Activated T-helper 2 cell treated with anti-CD3 and anti-CD28 coated beads, Interferon-gamma antibody, Interleukin-2, Interleukin-4, amounts not matched to agents 10 μg/mL and 5 μg/mL and 100 μg/mL, durations not matched to agents 14 hours and 24 hours and 36 hours (primary cell): ENCODE data around the gene CBX7. TPM values are rescaled to one million over a fixed set of nuclear protein-coding genes. Genes with fewer than 3 reads are reported as not detected.
A peak's percentile ranks its signal among the peaks of the same experiment; 100 is the strongest.
"Not testable (repeated sequence)": the region's sequence is repeated elsewhere in the genome, so short reads cannot be mapped to it uniquely, and the experiment has no call there.

Experiments
- DNase-seq: peaks from one replicate; pipeline ENCODE4 v3.0.0; 2021; ENCODE audit warnings: low spot score
- H3K27ac Mint-ChIP-seq: one replicate; pipeline ENCODE4 v1.8.0; 2021; ENCODE audit warnings: mixed read lengths
- H3K27me3 Mint-ChIP-seq: one replicate; pipeline ENCODE4 v1.8.0; 2021; ENCODE audit warnings: low read depth, mixed read lengths
- H3K36me3 Mint-ChIP-seq: one replicate; pipeline ENCODE4 v1.8.0; 2021; ENCODE audit warnings: low read depth, mixed read lengths
- H3K4me1 Mint-ChIP-seq: one replicate; pipeline ENCODE4 v1.8.0; 2021; ENCODE audit warnings: low read depth, mixed read lengths
- H3K4me3 Mint-ChIP-seq: one replicate; pipeline ENCODE4 v1.8.0; 2021; ENCODE audit warnings: low read depth, mild to moderate bottlenecking, moderate library complexity, mixed read lengths
- H3K9me3 Mint-ChIP-seq: one replicate; pipeline ENCODE4 v1.8.0; 2021; ENCODE audit warnings: mixed read lengths
- intact Hi-C: fragments of 100-400 bp; cut with micrococcal nuclease; formaldehyde crosslinking; loops from one replicate; pipeline ENCODE4 v1.15.1; 2023
- total RNA-seq: library from RNA; stranded (reverse); gene quantifications from 2 replicates; pipeline ENCODE4 v1.2.3, GENCODE V29; 2022

CBX7 gene
- total RNA-seq, 1 donor from 2014 or later = 11.8 TPM

DNA sequence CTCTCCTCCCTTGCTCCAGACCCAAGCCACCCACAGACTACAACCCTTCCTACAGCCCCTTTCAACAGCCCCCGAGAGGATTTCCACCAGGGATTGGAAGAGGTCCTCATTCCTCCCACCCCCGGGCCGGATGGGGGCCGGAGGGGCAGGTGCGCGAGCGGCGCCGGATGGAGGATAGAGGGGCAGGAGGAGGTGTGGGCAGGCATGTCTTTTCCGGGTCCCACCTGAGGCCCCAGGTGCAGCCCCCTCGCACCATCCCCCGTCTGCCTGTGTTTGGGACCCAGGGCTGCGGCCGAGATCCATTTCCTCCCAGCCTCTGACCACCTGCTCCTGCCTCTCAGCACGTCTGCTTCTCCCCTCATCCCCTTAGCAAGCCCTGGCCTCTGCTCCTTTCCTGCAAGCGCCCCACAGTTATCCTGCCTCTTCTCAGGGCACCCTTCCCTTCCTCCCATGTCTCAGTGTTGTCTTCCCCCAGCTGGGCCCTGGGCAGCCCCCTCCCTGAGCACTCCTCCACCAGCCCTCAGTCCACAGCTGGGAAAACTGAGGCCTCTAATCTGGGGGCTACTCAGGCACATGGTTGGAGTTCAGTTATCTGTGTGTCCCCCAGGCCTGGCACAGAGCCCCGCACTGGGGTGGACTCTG is 19.3 kb upstream of the CBX7 start:
- intact Hi-C loops = loop anchor here (1.0 kb wide), 2 partner anchors 135 to 140 kb away; no protein-coding TSS in a partner anchor
- Mint-ChIP-seq H3K27me3 (peaks cover 6% of the 10 kb centered on the region), H3K27ac (no peak overlapping the region), H3K9me3 (no peaks in the 10 kb centered on the region), H3K36me3 (no peaks in the 10 kb centered on the region), H3K4me3 (no peak overlapping the region), H3K4me1 (peaks cover 23% of the 10 kb centered on the region)
- DNase-seq = no peak

DNA sequence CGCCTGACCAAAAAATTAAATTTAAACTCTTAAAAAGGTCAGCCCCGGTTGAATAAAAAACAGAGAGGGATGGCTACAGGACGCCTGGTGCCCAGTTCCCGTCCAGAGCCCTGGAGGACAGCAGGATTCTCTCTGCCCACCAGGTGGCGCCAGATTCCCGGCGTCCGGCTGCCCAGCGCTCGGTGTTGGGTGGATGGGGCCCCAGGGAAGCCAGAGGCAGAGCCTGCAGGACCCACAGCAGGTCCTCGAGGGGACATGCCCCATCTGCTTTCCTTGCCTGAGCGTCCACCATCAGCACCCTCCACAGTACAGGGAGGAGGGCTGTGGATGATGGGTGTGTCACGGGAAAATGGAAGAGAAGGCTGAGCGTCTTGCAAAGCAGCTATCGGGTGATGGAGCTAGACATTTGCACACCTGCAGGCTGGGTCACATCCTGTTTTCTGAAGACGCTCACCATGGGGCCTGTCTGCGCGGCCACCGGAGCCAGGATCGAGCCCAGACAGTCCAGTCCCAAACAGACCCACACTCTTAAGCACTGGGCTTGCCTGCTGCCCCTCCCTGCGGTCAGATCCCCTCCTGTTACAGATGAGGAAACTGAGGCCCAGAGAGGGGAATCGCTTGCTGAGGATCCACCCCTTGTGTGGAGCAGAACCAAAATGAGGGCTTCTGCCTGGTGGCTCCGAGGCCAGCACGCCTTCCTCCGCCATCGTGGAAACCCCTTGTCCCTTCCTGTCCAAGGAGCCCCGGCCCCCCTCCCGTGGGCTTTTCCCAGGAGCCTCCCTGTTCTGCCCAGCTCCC is 18.5 kb upstream of the CBX7 start:
- Mint-ChIP-seq H3K9me3 (no peaks in the 10 kb centered on the region), H3K4me3 (peak overlapping the region; percentile 42), H3K27ac (no peak overlapping the region)

DNA sequence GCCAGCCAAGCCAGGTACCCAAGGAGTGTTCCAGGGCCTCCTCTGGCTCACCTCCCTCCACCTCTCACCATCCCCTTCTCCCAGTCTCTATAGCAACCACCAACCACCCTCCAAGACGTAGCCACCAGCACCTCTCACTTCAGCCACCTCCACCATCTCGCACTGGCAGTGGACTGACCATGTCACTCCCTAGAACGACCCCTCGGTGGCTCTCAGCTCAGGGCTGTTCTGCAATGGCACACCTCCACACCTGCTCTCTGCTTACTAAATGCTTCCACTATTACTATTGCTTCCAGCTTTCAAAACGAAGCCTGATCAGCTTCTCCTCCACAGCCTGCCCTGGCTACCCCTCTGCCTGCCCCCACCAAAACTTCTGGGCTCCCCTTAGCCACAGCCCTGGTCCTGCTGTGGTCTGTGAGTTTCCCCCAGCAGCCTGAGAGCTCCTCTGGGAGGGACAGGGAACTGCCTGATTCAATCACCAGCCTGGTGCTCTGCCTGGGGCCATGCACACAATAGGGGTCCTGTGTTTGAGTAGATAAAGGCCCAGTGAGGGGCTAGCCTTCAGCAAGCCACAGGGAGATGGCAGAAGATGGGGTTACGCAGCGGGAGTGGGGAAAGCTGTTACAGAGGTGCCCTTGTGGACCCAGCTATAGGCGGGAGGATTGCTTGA is 17.5 kb upstream of the CBX7 start:
- H3K4me3 Mint-ChIP-seq = no peak overlapping the region
- peaks cover 23% of the 10 kb centered on the region for H3K4me1 Mint-ChIP-seq
- H3K27me3 Mint-ChIP-seq = peaks cover 6% of the 10 kb centered on the region
- H3K36me3 Mint-ChIP-seq = no peaks in the 10 kb centered on the region
- no peak overlapping the region for H3K27ac Mint-ChIP-seq
- no peak for DNase-seq
- intact Hi-C loops = no loop called here
- H3K9me3 Mint-ChIP-seq = no peaks in the 10 kb centered on the region

More for the DNA sequence above, 18.5 kb upstream of the CBX7 start:
- intact Hi-C loops = loop anchor here (1.0 kb wide), 2 partner anchors 135 to 140 kb away; no protein-coding TSS in a partner anchor
- H3K36me3 Mint-ChIP-seq = no peaks in the 10 kb centered on the region
- H3K27me3 Mint-ChIP-seq = peaks cover 6% of the 10 kb centered on the region
- DNase-seq = peak; percentile 75
- peaks cover 23% of the 10 kb centered on the region for H3K4me1 Mint-ChIP-seq

DNA sequence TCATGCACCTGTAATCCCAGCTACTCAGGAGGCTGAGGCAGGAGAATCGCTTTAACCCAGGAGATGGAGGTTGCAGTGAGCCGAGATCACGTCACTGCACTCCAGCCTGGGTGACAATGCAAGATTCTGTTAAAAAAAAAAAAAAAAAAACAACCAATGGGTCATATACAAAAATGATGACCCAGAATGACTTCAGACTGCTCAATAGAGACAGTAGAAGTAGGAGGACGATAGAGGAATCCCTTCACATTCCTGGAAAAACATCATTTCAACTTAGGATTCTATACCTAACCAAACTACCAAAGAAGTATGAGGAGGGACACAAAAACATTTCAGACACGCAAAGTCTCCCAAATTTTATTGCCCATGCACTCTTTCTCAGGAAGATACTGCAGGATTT is 14.1 kb upstream of the CBX7 start:
- Mint-ChIP-seq H3K4me3 (no peak overlapping the region), H3K9me3 (no peaks in the 10 kb centered on the region), H3K4me1 (peaks cover 6% of the 10 kb centered on the region), H3K36me3 (no peaks in the 10 kb centered on the region), H3K27ac (no peak overlapping the region), H3K27me3 (peaks cover 6% of the 10 kb centered on the region)
- intact Hi-C loops = no loop called here
- no peak for DNase-seq

DNA sequence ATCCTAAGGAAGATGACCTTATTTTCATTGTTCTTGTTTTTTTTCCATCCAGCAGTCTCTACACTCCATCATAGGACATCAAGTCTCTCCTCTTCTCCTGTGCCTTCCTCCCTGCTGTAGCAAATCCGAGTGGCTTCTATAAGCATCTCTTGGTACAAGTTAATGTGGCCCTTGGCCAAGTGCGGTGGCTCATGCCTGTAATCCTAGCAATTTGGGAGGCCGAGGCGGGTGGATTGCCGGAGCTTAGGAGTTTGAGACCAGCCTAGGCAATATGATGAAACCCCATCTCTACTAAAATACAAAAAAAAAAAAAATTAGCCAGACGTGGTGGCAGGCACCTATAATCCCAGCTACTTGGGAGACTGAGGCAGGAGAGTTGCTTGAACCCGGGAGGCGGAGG is 3.6 kb upstream of the CBX7 start:
- intact Hi-C loops, H3K36me3 Mint-ChIP-seq, H3K9me3 Mint-ChIP-seq, DNase-seq, H3K4me1 Mint-ChIP-seq, H3K27ac Mint-ChIP-seq, H3K4me3 Mint-ChIP-seq: not testable (repeated sequence)
- H3K27me3 Mint-ChIP-seq = peaks cover 36% of the 10 kb centered on the region

DNA sequence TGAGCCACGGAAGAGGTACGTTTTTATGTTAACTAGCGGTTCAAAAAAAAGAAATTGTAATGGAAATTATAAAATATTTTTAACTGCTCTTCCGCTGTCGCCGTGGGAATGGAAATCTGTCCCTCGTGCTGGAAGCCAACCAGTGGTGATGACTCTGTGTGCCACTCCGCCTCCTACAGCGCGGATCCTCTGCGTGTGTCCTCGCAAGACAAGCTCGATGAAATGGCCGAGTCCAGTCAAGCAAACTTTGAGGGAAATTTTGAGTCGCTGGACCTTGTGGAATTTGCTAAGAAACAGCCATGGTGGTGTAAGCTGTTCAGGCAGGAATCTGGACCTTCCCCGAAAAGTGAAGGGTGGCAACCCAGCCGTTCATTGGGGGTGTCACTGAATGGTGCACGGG is 2.9 kb upstream of the CBX7 start:
- no peaks in the 10 kb centered on the region for H3K36me3 Mint-ChIP-seq
- no peak for DNase-seq
- intact Hi-C loops = no loop called here
- H3K4me3 Mint-ChIP-seq = no peak overlapping the region
- no peaks in the 10 kb centered on the region for H3K9me3 Mint-ChIP-seq
- H3K27me3 Mint-ChIP-seq = peaks cover 32% of the 10 kb centered on the region
- H3K27ac Mint-ChIP-seq = no peak overlapping the region
- peaks cover 13% of the 10 kb centered on the region for H3K4me1 Mint-ChIP-seq

DNA sequence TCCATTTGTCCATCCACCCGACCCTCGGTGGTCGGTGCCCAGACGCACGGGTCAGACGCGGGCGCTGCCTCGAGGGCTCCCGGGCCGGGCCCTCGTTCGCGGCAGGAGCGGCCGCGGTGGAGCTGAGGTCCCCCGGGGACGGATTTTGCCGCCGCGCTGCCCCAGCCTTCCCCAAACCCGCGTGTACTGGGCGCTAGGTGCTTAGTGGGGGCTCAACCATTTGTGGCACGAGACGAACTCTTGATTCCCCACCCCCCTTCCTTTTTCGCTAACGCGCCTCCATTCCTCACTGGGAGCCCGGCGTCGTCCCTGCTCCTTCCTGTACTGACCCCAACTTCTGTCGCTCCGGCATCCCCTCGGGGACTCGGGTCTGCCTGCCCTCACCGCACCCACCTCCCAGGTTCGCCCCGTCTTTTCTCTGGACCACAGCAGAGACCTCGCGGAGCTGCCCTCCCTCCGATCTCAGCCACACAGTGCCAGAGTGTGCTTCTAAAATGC is 789 bp upstream of the CBX7 start:
- H3K9me3 Mint-ChIP-seq = no peaks in the 10 kb centered on the region
- peaks cover 30% of the 10 kb centered on the region for H3K27me3 Mint-ChIP-seq
- no peaks in the 10 kb centered on the region for H3K36me3 Mint-ChIP-seq
- peaks cover 17% of the 10 kb centered on the region for H3K4me1 Mint-ChIP-seq
- DNase-seq = no peak
- intact Hi-C loops = loop anchor here (5.0 kb wide), 1 partner anchor 164 kb away; the partner anchor contains the start of gene RPL3
- H3K4me3 Mint-ChIP-seq = peak overlapping the region; percentile 78
- peak overlapping the region; percentile 39 for H3K27ac Mint-ChIP-seq

DNA sequence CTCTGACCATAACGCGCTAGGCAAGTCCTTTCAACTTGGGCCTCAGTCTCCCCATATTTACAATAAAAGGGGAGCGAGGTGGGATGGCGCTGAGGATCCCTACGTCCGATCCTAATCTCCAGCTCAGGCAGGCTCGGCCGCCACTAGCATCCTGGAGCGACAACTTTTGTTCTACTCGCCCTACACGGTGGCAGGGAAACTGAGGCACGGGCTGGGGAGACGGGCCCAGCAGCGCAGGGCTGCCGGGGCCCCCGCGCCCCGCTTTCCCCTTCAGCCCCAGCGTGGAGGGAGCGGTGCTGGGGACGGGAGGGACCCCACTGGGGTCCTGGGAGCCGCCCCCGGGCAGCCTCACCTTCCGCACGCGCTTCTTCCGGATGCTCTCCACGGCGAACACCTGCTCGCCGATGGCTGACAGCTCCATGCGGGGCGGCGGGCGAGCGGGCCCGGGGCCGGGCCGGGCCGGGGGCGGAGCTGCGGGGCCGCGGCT is 413 bp downstream of the CBX7 start:
- intact Hi-C loops = loop anchor here (1.0 to 5.0 kb wide), 2 partner anchors 165 to 280 kb away; partner anchors contain the start of genes CBX6 and RPL3
- Mint-ChIP-seq H3K27me3 (peaks cover 23% of the 10 kb centered on the region), H3K4me3 (peak overlapping the region; percentile 71), H3K27ac (no peak overlapping the region), H3K9me3 (no peaks in the 10 kb centered on the region), H3K36me3 (no peaks in the 10 kb centered on the region), H3K4me1 (peaks cover 17% of the 10 kb centered on the region)
- no peak for DNase-seq

DNA sequence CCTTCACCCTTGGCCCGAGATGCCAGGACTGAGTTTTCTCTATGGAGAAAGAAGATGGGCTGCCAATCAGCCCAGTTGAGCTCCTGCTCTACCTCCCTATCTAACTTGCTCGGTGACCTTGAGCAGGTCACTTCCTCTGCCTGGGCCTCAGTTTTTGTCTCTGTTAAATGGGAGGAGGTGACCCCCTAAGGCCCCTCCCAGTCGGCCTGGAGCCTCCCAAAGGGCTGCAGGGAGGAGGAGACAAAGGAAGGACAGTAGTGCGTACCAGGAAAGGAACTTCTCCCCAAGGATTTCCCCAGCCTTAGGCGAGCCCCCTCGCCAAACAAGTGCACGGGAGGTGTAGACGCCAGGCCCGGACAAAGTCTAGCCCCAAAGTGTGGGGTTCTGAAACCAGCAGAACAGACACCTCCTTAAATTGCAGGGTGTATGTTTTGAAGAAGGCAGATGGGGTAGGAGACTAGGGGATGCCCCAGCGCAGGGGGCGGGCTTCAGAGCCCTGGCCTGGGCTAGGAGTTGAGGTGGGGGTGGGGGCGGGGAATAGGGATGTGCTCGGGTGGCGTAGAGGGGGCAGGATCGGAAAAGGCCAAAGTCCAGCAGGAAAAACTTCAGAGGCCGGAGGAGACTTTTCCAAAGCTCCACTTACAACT is 1.0 kb downstream of the CBX7 start:
- no peaks in the 10 kb centered on the region for H3K36me3 Mint-ChIP-seq
- H3K4me1 Mint-ChIP-seq = peaks cover 19% of the 10 kb centered on the region
- H3K27me3 Mint-ChIP-seq = peaks cover 21% of the 10 kb centered on the region
- intact Hi-C loops = loop anchor here (5.0 kb wide), 1 partner anchor 166 kb away; the partner anchor contains the start of gene RPL3
- H3K4me3 Mint-ChIP-seq = peak overlapping the region; percentile 71
- no peak for DNase-seq
- H3K27ac Mint-ChIP-seq = peak overlapping the region; percentile 42
- H3K9me3 Mint-ChIP-seq = no peaks in the 10 kb centered on the region

DNA sequence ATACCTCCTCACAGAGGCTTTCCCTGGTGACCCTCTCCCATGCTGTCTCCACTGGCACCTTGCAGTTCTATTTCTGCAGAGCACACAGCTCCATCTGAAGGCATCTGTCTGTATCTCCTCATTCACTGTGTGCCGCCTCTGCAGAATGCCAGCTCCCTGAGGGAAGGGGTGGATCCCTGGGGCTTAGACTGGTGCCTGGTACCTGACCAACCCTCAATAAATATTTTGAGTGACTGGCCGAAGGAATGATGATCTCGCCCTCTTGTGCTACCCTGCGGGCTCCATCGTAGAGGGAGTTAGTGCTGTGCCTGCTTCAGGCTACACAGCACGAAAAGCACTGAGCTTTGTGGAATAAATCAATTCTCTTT is 1.6 kb downstream of the CBX7 start:
- peaks cover 21% of the 10 kb centered on the region for H3K27me3 Mint-ChIP-seq
- no peak for DNase-seq

DNA sequence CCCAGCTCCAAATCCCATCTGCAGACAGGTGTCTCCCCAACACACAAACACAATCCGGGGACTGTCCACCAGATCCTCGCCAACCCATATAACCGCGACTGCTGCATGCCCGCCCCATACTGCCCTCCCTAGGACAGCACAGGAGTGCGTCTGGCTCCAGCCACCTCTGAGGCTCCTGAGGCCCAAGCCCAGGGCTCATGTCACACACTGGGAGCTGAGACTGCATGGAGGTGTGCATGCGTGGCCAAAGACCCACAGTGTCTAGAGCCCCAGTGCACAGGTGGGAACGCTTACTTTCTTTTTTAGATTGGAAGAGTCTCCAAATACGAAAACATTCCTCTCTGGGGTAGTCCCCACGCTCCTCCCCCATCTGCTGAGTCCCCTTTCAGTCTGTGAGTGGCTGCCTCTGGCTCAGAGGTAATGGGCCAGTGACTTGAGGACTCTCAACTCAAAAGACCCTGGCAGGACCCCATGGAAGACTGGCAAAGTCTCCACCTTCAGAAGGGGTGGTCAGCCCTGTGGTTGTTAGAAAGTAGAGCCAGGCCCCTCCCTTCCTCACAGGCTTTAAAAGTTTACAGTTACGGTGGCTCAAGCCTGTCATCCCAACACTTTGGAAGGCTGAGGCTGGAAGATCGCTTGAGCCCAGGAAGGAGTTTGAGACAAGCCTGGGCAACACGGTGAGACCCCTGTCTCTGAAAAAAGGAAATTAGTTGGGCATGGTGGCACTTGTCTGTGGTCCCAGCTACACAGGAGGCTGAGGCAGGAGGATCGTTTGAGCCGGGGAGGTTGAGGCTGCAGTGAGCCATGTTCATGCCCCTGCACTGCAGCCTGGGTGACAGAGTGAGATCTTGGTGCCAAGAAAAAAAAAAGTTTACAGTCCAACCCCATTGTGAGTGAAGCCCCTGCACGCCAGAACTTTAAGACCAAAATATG is 2.3 kb downstream of the CBX7 start:
- Mint-ChIP-seq H3K36me3 (no peaks in the 10 kb centered on the region), H3K4me3 (peak overlapping the region; percentile 47), H3K9me3 (no peaks in the 10 kb centered on the region), H3K27me3 (peaks cover 17% of the 10 kb centered on the region), H3K27ac (no peak overlapping the region), H3K4me1 (peaks cover 21% of the 10 kb centered on the region)
- intact Hi-C loops = loop anchor here (5.0 kb wide), 1 partner anchor 167 kb away; the partner anchor contains the start of gene RPL3
- no peak for DNase-seq

More for the DNA sequence above, 1.6 kb downstream of the CBX7 start:
- Mint-ChIP-seq H3K9me3 (no peaks in the 10 kb centered on the region), H3K4me1 (peaks cover 21% of the 10 kb centered on the region), H3K4me3 (peak overlapping the region; percentile 66), H3K27ac (no peak overlapping the region), H3K36me3 (no peaks in the 10 kb centered on the region)
- intact Hi-C loops = loop anchor here (5.0 kb wide), 1 partner anchor 166 kb away; the partner anchor contains the start of gene RPL3
